Erythroblast (primary cell): ENCODE measurements around the gene SFTA2.

Experiments
- GATA1 ChIP-seq: IDR thresholded peaks from 2 replicates; pipeline ENCODE4 v1.6.1; 2011; ENCODE audit warnings: low read depth, mild to moderate bottlenecking, control low read depth, low read length, moderate library complexity
- POLR2A ChIP-seq: IDR thresholded peaks from 2 replicates; pipeline ENCODE4 v1.6.1; 2011; ENCODE audit warnings: mild to moderate bottlenecking, low read length

- TF ChIP-seq POLR2A (no peak), GATA1 (no peak)
Measured at GRCh38 chr6:30935018-30935417, 3.0 kb upstream of the SFTA2 start.
